Transverse colon (tissue), 4 donors: ENCODE results near the gene RAB35.

Experiments
- CTCF ChIP-seq, 5 experiments: fragments of 200-600 bp in 3 of 5; fragments of 450-650 bp in 2 of 5; sonication (generic) in 3 of 5; IDR thresholded peaks; 1 replicate in 2 of 5; 2 replicates in 3 of 5; pipeline ENCODE4 v1.5.1; 2016 to 2017; ENCODE audit warnings: antibody characterized with exemption in 5 of 5, inconsistent platforms in 3 of 5, mild to moderate bottlenecking in 2 of 5, moderate library complexity in 1 of 5
- POLR2AphosphoS5 ChIP-seq, 3 donors: sonication (generic); formaldehyde crosslinking; IDR thresholded peaks; one replicate each; pipeline ENCODE4 v1.6.1; 2016; ENCODE audit warnings: antibody characterized with exemption in 3 of 3

GRCh38 chr12:120090626-120091295 lies 25.8 kb downstream of the RAB35 start:
- TF ChIP-seq POLR2AphosphoS5 (IDR thresholded peaks at IDR 0.05) (no peak), CTCF (IDR thresholded peaks at IDR 0.05) (no peak)
